NCI-H446 treated with DMSO at 0.1 percent for 48 hours (cell line): ENCODE measurements around the gene PCK2.

Experiments
- DNase-seq: peaks from one replicate; lab custom pipeline; 2025; lab: John Stamatoyannopoulos, UW

Gene PCK2

GRCh38 chr14:24115422-24116127 lies 21.5 kb downstream of the PCK2 start:
- no peak for DNase-seq

DNA sequence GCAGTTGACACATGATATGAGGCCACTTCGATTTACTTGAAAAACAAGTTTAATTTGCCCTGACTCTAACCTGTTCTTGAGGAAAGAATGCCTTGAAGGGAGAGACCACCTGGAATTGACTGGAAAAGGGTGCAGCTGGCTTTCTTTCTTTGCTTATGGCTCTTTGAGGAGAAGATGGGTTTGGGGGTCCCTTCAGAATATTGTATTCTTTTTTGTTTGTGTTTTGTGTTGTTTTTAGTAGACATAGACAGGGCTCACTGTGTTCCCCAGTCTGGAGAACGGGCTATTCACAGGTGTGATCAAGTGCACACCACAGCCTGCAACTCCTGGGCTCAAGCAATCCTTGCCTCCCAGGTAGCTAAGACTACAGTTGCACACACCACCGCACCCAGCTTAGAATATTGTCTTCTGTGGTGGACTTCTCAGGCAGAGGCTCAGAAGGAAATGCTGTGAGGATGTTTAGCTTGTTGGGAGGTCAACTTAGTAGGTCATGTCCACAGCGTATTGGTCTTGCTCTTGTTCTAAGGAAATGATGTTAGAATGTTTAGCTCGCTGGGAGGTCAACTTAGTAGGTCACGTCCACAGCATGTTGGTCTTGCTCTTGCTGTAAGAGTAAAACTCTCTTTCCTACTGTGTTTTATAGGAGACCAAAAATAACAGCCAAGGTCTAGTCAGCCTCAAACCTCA lies 22.2 kb downstream of the PCK2 start:
- no peak for DNase-seq

GRCh38 chr14:24117179-24117578 lies 23.1 kb downstream of the PCK2 start:
- no peak for DNase-seq

GRCh38 chr14:24119691-24120090 lies 25.6 kb downstream of the PCK2 start:
- DNase-seq = no peak

DNA sequence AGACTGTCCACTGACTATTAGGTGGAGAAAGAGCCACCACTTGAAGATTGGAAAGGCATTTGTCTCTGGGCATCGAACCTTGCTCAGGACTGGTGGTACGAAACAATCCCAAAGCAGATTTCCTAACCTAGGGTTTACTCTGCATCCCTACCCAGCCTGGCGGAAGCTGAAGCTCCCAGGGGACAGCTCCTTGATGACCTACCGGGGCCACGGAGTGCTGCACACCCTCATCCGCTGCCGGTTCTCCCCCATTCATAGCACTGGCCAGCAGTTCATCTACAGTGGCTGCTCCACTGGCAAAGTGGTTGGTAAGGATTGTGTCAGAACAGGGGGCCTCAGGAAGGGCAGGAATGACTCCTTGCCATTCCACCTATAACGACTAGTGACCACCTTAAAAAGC lies 27.1 kb downstream of the PCK2 start:
- no peak for DNase-seq

- DNase-seq = no peak
These were observed 28.3 kb downstream of the PCK2 start for GRCh38 chr14:24122416-24122815.

DNA sequence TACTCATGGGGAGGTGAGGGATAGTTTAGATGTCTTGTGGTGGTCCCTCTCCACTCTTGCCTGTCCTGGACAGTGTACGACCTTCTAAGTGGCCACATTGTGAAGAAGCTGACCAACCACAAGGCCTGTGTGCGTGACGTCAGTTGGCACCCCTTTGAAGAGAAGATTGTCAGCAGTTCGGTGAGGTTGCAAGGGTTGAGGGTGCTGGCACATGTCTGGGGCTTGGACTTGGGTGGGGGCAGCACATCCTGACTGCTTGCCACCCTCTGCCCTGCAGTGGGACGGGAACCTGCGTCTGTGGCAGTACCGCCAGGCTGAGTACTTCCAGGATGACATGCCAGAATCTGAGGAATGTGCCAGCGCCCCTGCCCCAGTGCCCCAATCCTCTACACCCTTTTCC lies 28.8 kb downstream of the PCK2 start:
- DNase-seq = no peak

GRCh38 chr14:24123424-24124417 lies 29.6 kb downstream of the PCK2 start:
- DNase-seq = no peak

DNA sequence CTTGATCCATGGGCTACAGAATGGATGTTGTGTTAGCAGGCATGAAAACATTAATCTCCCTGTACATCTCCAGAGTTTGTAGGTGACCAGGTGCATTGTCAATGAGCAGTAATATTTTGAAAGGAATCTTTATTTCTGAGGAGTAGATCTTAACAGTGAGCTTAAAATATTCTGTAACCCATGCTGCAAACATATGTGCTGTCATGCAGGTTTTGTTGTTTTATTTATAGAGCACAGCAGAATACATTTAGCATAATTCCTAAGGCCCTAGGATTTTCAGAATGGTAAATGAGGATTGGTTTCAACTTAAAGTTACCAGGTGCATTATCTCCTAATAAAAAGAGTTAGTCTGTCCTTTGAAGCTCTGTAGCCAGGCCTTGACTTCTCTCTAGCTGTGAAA lies 32.8 kb downstream of the PCK2 start:
- no peak for DNase-seq

DNA sequence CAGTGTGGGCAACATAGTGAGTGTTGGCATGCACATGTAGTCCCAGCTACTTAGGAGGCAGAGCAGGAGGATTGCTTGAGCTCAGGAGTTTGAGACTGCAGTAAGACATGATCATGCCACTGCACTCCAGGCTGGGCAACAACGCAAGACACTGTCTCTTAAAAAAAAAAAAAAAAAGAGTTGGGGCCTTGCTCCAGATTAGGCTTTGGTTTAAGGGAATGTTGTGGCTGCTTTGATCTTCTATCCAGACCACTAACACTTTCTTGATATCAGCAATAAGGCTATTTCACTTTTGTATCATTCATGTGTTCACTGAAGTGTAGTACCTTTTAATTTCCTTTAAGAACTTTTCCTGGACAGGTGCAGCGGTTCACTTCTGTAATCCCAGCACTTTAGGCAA lies 33.6 kb downstream of the PCK2 start:
- no peak for DNase-seq

DNA sequence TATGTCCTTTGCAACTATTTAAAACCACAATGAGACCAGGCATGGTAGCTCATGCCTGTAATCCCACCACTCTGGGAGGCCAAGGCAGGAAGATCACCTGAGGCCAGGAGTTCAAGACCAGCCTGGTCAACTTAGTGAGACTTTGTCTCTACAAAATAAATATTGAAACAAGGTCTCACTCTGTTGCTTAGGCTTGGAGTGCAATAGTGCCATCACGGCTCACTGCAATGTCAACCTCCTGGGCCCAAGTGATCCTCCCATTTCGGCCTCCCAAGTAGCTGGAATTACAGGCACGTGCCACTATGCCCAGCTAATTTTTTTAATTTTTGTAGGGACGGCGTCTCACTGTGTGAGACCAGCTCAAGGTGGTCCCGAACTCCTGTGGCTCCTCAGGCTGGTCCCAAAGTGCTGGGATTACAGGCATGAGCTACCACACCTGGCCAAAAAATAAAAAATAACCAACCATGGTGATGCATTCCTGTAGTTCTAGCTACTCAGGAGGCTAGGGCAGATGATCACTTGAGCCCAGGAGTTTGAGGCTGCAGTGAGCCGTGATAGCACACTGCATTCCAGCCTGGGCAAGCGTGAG lies 35.4 kb downstream of the PCK2 start:
- no peak for DNase-seq

DNA sequence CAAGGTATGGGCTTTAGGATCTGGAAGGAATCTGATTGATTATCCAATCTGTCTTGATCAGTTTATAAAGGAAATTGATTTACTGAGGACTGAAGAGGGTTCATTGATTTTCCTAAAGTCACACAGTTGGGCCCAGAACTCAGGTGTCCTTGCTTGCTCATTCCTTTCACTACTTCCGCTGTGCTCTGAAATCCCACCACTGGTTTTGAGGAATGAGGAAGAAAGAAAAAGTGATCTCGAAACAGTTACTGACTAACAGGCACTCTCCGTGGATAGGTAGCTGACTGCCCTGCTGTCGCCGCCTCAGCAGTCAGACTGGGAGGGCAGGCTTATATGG lies 36.2 kb downstream of the PCK2 start, which contains the start of gene FITM1:
FITM1 (plus strand) TSS at position 280 of the 337 bp plus-strand sequence. CDS start 905 bp downstream, outside the sequence.
- no peak for DNase-seq

DNA sequence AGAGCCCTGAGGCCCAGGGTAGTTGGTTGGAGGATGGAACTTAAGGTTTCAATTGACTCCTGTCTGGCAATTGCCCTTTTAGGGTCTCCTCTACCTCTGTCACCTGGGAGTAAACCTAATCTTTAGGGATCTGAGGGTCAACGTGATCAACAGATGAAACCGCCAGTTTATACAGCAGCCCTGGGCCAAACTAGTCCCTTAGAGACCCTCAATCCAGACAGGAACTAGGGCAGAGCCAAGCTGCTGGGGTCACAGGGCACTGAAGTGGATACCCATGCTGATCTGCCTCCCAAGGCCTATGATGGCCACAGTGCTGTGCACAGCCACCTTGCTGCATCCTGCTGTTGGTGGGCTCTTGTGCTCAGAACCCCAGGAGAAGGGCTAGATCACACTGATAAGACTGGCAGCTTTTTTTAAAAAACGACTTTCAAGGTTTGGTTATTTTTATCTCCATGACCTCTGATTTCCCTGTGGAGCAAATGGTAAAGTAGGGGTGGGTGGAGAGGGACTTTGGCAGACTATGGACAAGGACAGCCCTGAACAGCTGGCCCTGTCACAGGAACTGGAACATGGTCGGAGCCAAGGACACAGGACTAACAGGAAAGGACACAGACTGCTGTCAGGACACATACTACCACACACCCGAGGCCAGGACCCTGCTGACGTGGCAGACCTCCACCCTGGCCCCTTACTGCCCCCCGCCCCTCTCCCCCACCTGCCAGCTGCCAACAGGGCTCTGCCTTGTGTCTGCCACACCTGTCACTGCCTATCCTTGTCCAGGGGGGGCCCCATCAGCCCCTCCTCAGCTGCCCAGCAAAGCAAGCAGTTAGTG lies 36.8 kb downstream of the PCK2 start:
- DNase-seq = no peak

DNA sequence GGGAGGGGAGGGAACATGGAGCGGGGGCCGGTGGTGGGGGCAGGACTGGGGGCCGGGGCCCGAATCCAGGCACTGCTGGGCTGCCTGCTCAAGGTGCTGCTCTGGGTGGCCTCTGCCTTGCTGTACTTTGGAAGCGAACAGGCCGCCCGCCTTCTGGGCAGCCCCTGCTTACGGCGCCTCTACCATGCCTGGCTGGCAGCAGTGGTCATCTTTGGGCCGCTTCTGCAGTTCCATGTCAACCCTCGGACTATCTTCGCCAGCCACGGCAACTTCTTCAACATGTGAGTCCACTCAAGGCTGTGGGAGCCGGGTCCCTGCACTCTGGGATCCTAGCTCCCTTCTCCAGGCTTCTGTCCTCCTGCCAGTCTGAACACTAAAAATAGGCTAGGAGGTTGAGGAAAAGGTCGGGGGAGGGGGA lies 37.4 kb downstream of the PCK2 start:
- DNase-seq = no peak

DNA sequence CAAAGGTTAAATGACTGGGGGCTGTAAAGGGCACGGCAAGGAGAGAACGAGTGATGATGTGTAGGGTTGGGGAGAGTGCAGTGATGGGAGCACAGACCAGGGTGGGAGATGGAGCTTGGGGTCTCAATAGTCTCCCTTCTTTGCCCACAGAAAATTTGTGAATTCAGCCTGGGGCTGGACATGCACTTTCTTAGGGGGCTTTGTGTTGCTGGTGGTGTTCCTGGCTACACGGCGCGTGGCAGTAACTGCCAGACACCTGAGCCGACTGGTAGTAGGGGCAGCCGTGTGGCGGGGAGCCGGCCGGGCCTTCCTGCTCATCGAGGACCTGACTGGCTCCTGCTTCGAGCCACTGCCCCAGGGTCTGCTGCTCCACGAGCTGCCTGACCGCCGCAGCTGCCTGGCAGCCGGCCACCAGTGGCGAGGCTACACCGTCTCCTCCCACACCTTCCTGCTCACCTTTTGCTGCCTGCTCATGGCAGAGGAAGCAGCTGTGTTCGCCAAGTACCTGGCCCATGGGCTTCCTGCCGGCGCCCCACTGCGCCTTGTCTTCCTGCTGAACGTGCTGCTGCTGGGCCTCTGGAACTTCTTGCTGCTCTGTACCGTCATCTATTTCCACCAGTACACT lies 38.1 kb downstream of the PCK2 start:
- DNase-seq = no peak

DNA sequence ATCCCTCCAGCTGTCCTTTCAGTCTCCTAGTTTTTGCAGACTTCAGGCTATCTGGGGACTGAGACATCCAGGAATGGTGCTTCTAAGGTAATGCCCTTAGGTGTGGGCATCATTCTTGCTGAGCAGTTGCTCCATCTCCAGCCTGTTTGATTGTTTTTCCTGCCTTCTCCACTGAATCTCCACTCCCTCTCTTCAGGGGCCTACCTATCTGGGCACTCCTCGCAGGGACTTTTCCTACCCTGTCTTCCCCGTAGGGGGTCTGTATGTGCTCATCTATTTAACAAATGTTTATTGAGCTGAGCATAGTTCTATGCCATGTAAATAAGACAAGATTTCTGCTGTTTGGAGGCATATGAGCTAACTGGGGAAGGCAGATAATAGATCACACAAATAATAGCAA lies 38.9 kb downstream of the PCK2 start:
- no peak for DNase-seq

GRCh38 chr14:24133735-24134134 lies 39.6 kb downstream of the PCK2 start:
- no peak for DNase-seq

- DNase-seq = no peak
These were observed 41.4 kb downstream of the PCK2 start for GRCh38 chr14:24135584-24135833.

DNA sequence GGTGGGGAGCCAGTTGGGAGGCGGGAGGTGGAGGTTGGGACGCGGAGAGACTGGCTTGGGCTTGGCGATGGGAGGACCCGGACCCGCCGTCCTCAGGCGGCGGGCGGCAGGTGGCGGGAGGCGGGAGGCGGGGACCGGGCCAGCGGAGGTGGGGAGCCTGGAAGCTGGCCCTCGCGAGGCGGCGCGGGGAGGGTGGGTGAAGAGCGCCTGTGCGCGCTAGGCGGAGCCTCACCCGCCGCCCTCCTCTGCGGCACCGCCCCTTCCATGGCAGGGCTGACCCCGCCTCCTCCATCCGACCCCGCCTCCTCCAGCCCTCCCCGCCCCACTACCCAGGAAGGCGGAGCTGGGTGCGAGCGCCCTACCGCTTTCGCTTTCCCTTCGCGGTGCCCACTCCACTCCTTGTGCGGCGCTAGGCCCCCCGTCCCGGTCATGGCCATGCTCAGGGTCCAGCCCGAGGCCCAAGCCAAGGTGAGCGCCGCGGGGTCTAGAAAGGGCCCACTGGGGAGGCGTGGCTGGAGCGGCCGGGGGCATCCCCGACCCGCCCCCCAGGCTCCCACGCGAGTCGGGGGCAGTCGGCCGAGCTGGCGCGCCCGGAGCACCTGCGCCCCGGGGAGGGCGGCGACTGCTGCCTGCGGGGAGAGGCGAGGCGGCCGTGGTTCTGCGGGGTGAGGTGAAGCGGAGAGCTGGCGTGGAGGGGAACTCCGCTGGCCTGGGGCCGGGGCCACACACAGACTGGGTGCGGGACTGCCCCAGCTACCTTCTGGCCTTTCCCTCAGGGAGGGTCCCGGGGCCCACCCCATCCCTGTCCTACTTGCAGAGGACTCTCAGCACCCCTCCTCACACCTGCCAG lies 41.9 kb downstream of the PCK2 start, which contains the start of gene PSME1:
PSME1 (plus strand) TSS at position 361 of the 850 bp plus-strand sequence; CDS start at position 430, 69 bp downstream.
- DNase-seq = peak; percentile 72
